Smooth muscle cell (in vitro differentiated cells): ENCODE measurements around the gene SKA3. TPM values are rescaled to one million over a fixed set of nuclear protein-coding genes. Genes with fewer than 3 reads are reported as not detected.

Experiments
- DNase-seq: peaks from one replicate; lab custom pipeline; 2025; ENCODE audit not compliant: unreplicated experiment; lab: John Stamatoyannopoulos, UW
- H2AFZ ChIP-seq: fragments of 200-600 bp; sonication (generic); 2 replicates; pipeline ENCODE4 v1.6.0; 2016; ENCODE audit warnings: antibody characterized with exemption, low read depth, mild to moderate bottlenecking
- H3F3A ChIP-seq: fragments of 200-600 bp; sonication (generic); 2 replicates; pipeline ENCODE4 v1.6.0; 2017; ENCODE audit warnings: antibody characterized with exemption, low read depth
- H3K27ac ChIP-seq: fragments of 200-600 bp; sonication (generic); 2 replicates; pipeline ENCODE4 v1.5.1; 2016; ENCODE audit warnings: low read depth, mild to moderate bottlenecking
- H3K27me3 ChIP-seq: fragments of 200-600 bp; sonication (generic); 2 replicates; pipeline ENCODE4 v1.6.1; 2016; ENCODE audit warnings: low read depth, mild to moderate bottlenecking
- H3K36me3 ChIP-seq: fragments of 200-600 bp; sonication (generic); 2 replicates; pipeline ENCODE4 v1.5.1; 2016; ENCODE audit warnings: low read depth
- H3K4me1 ChIP-seq: fragments of 200-600 bp; sonication (generic); 2 replicates; pipeline ENCODE4 v1.5.1; 2016; ENCODE audit warnings: low read depth
- H3K4me2 ChIP-seq: fragments of 200-600 bp; sonication (generic); 2 replicates; pipeline ENCODE4 v1.6.0; 2016; ENCODE audit warnings: mild to moderate bottlenecking
- H3K4me3 ChIP-seq: fragments of 200-600 bp; sonication (generic); 2 replicates; pipeline ENCODE4 v1.5.1; 2016; ENCODE audit warnings: mild to moderate bottlenecking
- H3K79me2 ChIP-seq: fragments of 200-600 bp; sonication (generic); 2 replicates; pipeline ENCODE4 v1.6.0; 2016; ENCODE audit warnings: low read depth, mild to moderate bottlenecking
- H3K9ac ChIP-seq: fragments of 200-600 bp; sonication (generic); 2 replicates; pipeline ENCODE4 v1.6.0; 2016; ENCODE audit warnings: low read depth
- H3K9me3 ChIP-seq: fragments of 200-600 bp; sonication (generic); replicated peaks from 2 replicates; pipeline ENCODE4 v1.5.1; 2016; ENCODE audit warnings: low read depth
- H4K20me1 ChIP-seq: fragments of 200-600 bp; sonication (generic); 2 replicates; pipeline ENCODE4 v1.6.0; 2016; ENCODE audit warnings: low read depth
- WGBS: methylation state at CpG from one replicate; pipeline ENCODE4 v1.1.7; 2016; ENCODE audit warnings: low lambda C conversion rate; 5-methylcytosine and 5-hydroxymethylcytosine counted together
- polyA plus RNA-seq: library from polyadenylated mRNA; unstranded; fragments of >200 nt; fragmentation: Nextera tagmentation; extraction: Ambion mirVana; gene quantifications from 2 replicates; pipeline ENCODE4 v1.2.1, GENCODE V29; 2016
- total RNA-seq: library from RNA; depleted of rRNA; stranded (reverse); fragments of >200 nt; gene quantifications from 2 replicates; pipeline ENCODE4 v1.2.3, GENCODE V29; 2014
- TF ChIP-seq, protein P1 (sequence below): fragments of 200-600 bp; sonication (generic); IDR thresholded peaks from 2 replicates; pipeline ENCODE4 v1.5.1; 2017; ENCODE audit warnings: borderline replicate concordance, mild to moderate bottlenecking, antibody characterized with exemption; ENCODE audit not compliant: insufficient read depth, poor library complexity, severe bottlenecking

Gene SKA3
- total and polyA plus RNA-seq, 2 experiments from 2014 or later = 5.4 to 7.2 TPM

DNA sequence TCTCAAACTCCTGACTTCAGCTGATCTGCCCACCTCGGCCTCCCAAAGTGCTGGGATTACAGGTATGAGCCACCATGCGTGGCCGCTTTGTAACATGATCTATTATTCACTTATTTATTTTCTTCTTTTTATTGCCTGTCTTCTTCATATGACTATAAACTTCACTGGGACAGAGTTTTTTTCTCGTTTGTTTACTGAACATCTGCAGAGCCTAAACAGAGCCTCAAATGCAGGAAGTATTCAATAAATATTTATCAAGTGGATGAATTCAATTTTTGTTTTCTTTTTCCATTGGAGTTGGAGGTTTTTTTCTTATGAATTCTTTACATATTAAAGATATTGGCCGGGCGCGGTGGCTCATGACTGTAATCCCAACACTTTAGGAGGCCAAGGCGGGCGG, 54.7 kb downstream of the SKA3 start:
- no peak overlapping the region for H3K4me3 ChIP-seq
- TF ChIP-seq, protein P1, sequence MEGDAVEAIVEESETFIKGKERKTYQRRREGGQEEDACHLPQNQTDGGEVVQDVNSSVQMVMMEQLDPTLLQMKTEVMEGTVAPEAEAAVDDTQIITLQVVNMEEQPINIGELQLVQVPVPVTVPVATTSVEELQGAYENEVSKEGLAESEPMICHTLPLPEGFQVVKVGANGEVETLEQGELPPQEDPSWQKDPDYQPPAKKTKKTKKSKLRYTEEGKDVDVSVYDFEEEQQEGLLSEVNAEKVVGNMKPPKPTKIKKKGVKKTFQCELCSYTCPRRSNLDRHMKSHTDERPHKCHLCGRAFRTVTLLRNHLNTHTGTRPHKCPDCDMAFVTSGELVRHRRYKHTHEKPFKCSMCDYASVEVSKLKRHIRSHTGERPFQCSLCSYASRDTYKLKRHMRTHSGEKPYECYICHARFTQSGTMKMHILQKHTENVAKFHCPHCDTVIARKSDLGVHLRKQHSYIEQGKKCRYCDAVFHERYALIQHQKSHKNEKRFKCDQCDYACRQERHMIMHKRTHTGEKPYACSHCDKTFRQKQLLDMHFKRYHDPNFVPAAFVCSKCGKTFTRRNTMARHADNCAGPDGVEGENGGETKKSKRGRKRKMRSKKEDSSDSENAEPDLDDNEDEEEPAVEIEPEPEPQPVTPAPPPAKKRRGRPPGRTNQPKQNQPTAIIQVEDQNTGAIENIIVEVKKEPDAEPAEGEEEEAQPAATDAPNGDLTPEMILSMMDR = no peak
- no peak overlapping the region for H3K4me2 ChIP-seq
- H3K79me2 ChIP-seq = no peaks in the 10 kb centered on the region
- H4K20me1 ChIP-seq = no peaks in the 10 kb centered on the region
- H3K27ac ChIP-seq = no peak overlapping the region
- no peaks in the 10 kb centered on the region for H3K36me3 ChIP-seq
- H3K9me3 ChIP-seq = no peaks in the 10 kb centered on the region
- no peaks in the 10 kb centered on the region for H3K27me3 ChIP-seq
- WGBS = 89% methylated on average over 9 of the region's 9 CpGs
- H2AFZ ChIP-seq = no peak overlapping the region
- H3K9ac ChIP-seq = no peak overlapping the region
- DNase-seq = no peak
- no peaks in the 10 kb centered on the region for H3K4me1 ChIP-seq
- no peaks in the 10 kb centered on the region for H3F3A ChIP-seq

DNA sequence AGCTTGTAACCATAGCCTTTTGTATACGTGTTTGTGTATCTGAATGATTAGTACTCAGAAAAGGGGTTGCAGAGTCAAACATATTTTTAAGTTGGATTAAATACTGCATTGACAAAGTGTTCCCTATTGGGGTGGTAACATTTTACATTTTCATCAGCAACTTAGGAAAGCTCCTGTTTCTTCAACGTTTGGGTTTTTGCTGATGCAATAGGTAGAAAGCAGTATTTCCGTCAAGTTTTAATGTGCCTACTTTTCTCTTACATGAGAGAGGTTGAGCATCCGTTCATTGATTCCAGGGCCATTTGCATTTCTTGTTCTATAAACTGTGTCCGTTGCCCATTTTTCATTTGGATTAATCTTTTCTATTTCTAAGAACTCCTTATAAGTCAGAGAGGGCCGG, 56.2 kb downstream of the SKA3 start:
- Histone ChIP-seq H3K4me3 (no peak overlapping the region), H3K4me1 (no peaks in the 10 kb centered on the region), H3F3A (no peaks in the 10 kb centered on the region), H3K79me2 (no peaks in the 10 kb centered on the region), H4K20me1 (no peaks in the 10 kb centered on the region), H3K27ac (no peak overlapping the region), H3K9me3 (no peaks in the 10 kb centered on the region), H3K36me3 (no peaks in the 10 kb centered on the region), H2AFZ (peak overlapping the region; percentile 2), H3K27me3 (no peaks in the 10 kb centered on the region), H3K4me2 (no peak overlapping the region), H3K9ac (no peak overlapping the region)
- WGBS = 85% methylated on average over 6 of the region's 6 CpGs
- DNase-seq = no peak
- TF ChIP-seq, protein P1 = no peak

DNA sequence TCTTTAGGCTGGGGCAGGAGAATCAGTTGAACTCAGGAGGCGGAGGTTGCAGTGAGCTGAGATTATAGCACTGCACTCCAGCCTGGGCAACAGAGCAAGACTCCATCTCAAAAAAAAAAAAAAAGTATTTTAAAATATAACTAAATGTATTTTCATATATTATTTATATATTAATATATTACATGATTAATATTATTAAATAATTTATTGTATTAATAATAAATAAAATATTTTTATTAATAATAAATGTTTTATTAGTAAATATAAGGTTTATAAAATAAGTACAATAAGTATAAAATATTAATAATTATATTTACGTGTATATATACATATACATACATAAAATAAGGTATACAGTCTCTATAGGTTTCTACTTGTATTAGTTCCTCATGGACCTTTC, 56.8 kb downstream of the SKA3 start:
- no peak for DNase-seq
- TF ChIP-seq, protein P1 = no peak
- H3K9me3 ChIP-seq = no peaks in the 10 kb centered on the region
- no peaks in the 10 kb centered on the region for H3F3A ChIP-seq
- no peaks in the 10 kb centered on the region for H3K4me1 ChIP-seq
- no peaks in the 10 kb centered on the region for H3K79me2 ChIP-seq
- no peak overlapping the region for H3K27ac ChIP-seq
- H3K9ac ChIP-seq = no peak overlapping the region
- no peaks in the 10 kb centered on the region for H4K20me1 ChIP-seq
- no peak overlapping the region for H2AFZ ChIP-seq
- no peaks in the 10 kb centered on the region for H3K27me3 ChIP-seq
- H3K4me2 ChIP-seq = no peak overlapping the region
- no peak overlapping the region for H3K4me3 ChIP-seq
- WGBS = 97% methylated on average over 2 of the region's 2 CpGs
- no peaks in the 10 kb centered on the region for H3K36me3 ChIP-seq

DNA sequence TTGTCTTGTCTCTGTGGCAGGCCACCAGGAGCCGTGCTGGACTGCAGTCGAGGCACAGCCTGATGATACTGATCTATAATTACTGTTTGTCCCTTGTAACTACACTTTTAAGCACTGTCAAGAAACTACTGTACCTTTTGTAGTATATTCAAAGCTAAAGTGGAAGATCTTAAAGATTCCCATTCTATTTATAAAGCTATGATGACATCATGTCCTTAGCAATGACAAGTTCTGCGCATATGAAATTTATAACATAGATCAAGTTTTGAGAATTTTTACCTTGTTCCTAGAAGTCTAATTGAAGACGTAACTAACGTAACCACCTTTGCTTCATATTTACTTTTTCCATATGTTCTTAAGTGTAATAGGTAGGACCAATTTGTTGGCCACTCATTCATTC, 58.2 kb downstream of the SKA3 start:
- no peak overlapping the region for H3K9ac ChIP-seq
- no peak overlapping the region for H3K27ac ChIP-seq
- TF ChIP-seq, protein P1 = no peak
- no peaks in the 10 kb centered on the region for H3K27me3 ChIP-seq
- no peak overlapping the region for H2AFZ ChIP-seq
- DNase-seq = no peak
- H3K79me2 ChIP-seq = no peaks in the 10 kb centered on the region
- H3K4me2 ChIP-seq = no peak overlapping the region
- 84% methylated on average over 5 of the region's 5 CpGs for WGBS
- no peak overlapping the region for H3K4me3 ChIP-seq
- no peaks in the 10 kb centered on the region for H4K20me1 ChIP-seq
- no peaks in the 10 kb centered on the region for H3K9me3 ChIP-seq
- no peaks in the 10 kb centered on the region for H3F3A ChIP-seq
- no peaks in the 10 kb centered on the region for H3K4me1 ChIP-seq
- no peaks in the 10 kb centered on the region for H3K36me3 ChIP-seq
